Neural progenitor cell (in vitro differentiated cells): ENCODE data around the gene SPATA16. TPM values are rescaled to one million over a fixed set of nuclear protein-coding genes. Genes with fewer than 3 reads are reported as not detected.
"Not testable (repeated sequence)": the region's sequence is repeated elsewhere in the genome, so short reads cannot be mapped to it uniquely, and the experiment has no call there.

ENCODE experiments used
- DNase-seq: peaks from one replicate; pipeline ENCODE4 v3.0.0-alpha.2; 2016; ENCODE audit warnings: low spot score
- H2AFZ ChIP-seq: fragments of 200-600 bp; sonication (generic); replicated peaks from 2 replicates; pipeline ENCODE4 v1.6.1; 2016; ENCODE audit warnings: antibody characterized with exemption
- H3F3A ChIP-seq: fragments of 200-600 bp; sonication (generic); 2 replicates; pipeline ENCODE4 v1.6.1; 2016; ENCODE audit warnings: antibody characterized with exemption, low read depth
- H3K27ac ChIP-seq: fragments of 200-600 bp; sonication (generic); 2 replicates; pipeline ENCODE4 v1.5.1; 2016; ENCODE audit warnings: mild to moderate bottlenecking
- H3K27me3 ChIP-seq: fragments of 200-600 bp; sonication (generic); 2 replicates; pipeline ENCODE4 v1.6.1; 2016; ENCODE audit warnings: mild to moderate bottlenecking, moderate library complexity
- H3K36me3 ChIP-seq: fragments of 200-600 bp; sonication (generic); 2 replicates; pipeline ENCODE4 v1.5.1; 2016
- H3K4me1 ChIP-seq: fragments of 200-600 bp; sonication (generic); 2 replicates; pipeline ENCODE4 v1.6.1; 2016; ENCODE audit warnings: mixed run types
- H3K4me2 ChIP-seq: fragments of 200-600 bp; sonication (generic); 2 replicates; pipeline ENCODE4 v1.6.1; 2016
- H3K4me3 ChIP-seq: fragments of 200-600 bp; sonication (generic); 2 replicates; pipeline ENCODE4 v1.5.1; 2016
- H3K79me2 ChIP-seq: fragments of 200-600 bp; sonication (generic); 2 replicates; pipeline ENCODE4 v1.6.1; 2016; ENCODE audit warnings: low read depth
- H3K9ac ChIP-seq: fragments of 200-600 bp; sonication (generic); 2 replicates; pipeline ENCODE4 v1.6.1; 2016
- H3K9me3 ChIP-seq: fragments of 200-600 bp; sonication (generic); 2 replicates; pipeline ENCODE4 v1.5.1; 2016; ENCODE audit warnings: low read depth
- H4K20me1 ChIP-seq: fragments of 200-600 bp; sonication (generic); 2 replicates; pipeline ENCODE4 v1.6.1; 2016; ENCODE audit warnings: low read depth
- H3K27ac Mint-ChIP-seq: 3 replicates; pipeline ENCODE4 v1.8.0; 2021; ENCODE audit warnings: mixed read lengths
- H3K27me3 Mint-ChIP-seq: 2 replicates; pipeline ENCODE4 v1.8.0; 2022; ENCODE audit warnings: low read depth, mild to moderate bottlenecking, inconsistent platforms, moderate library complexity, mixed read lengths; ENCODE audit not compliant: insufficient read depth
- H3K36me3 Mint-ChIP-seq: 3 replicates; pipeline ENCODE4 v1.8.0; 2021; ENCODE audit warnings: mixed read lengths
- H3K4me1 Mint-ChIP-seq: 3 replicates; pipeline ENCODE4 v1.8.0; 2021; ENCODE audit warnings: mixed read lengths
- H3K4me3 Mint-ChIP-seq: 3 replicates; pipeline ENCODE4 v1.8.0; 2021; ENCODE audit warnings: mild to moderate bottlenecking, moderate library complexity, mixed read lengths
- H3K9me3 Mint-ChIP-seq: 3 replicates; pipeline ENCODE4 v1.8.0; 2020; ENCODE audit warnings: mixed read lengths
- EZH2 ChIP-seq: fragments of 200-600 bp; sonication (generic); IDR thresholded peaks from 2 replicates; pipeline ENCODE4 v1.6.1; 2017; ENCODE audit warnings: antibody characterized with exemption, mild to moderate bottlenecking, moderate library complexity
- EZH2phosphoT487 ChIP-seq: fragments of 200-600 bp; sonication (generic); IDR thresholded peaks from 2 replicates; pipeline ENCODE4 v1.6.1; 2017; ENCODE audit warnings: antibody characterized with exemption
- total RNA-seq: library from RNA; depleted of rRNA; stranded (reverse); fragments of >200 nt; gene quantifications from 2 replicates; pipeline ENCODE4 v1.2.3, GENCODE V29; 2015; ENCODE audit warnings: low replicate concordance
- TF ChIP-seq, protein P1 (sequence below): fragments of 200-600 bp; sonication (generic); IDR thresholded peaks from 2 replicates; pipeline ENCODE4 v1.5.1; 2017; ENCODE audit warnings: antibody characterized with exemption, mild to moderate bottlenecking

The SPATA16 gene, protein sequence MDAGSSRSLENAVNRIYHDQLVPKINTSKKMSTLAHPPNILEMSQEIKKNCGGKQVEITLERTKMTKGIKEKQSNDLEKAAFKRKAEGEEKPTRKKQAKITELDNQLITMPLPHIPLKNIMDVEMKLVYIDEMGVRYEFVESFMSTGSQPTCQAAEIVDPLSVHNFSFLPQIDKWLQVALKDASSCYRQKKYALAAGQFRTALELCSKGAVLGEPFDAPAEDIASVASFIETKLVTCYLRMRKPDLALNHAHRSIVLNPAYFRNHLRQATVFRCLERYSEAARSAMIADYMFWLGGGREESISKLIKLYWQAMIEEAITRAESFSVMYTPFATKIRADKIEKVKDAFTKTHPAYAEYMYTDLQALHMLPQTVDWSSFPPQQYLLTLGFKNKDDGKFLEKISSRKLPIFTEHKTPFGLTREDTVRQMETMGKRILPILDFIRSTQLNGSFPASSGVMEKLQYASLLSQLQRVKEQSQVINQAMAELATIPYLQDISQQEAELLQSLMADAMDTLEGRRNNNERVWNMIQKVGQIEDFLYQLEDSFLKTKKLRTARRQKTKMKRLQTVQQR
- not detected in 2 replicates for total RNA-seq

DNA sequence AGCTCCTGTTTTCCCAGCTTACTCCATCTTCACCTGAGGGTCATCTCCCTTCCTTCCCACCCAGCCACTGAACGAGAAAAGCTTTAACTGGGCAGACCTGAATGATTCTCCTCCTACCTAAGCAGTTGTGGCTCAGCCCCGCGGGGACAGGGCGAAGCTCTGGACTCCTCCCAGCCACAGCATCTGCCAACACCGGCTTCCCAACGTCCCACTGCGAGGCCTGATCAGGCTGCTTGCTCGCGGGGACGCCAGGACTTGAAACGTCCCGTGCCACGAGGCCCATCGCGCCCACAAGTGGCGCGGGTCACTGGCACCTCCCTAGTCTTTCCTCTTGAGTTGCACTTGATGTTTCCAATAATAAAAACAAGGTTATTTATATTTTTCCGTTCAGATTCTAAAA, at the start of gene SPATA16:
SPATA16 (minus strand) TSS at position 250 of the 400 bp plus-strand sequence. CDS start 23,504 bp downstream, outside the sequence.
- H3K36me3 ChIP-seq = no peaks in the 10 kb centered on the region
- H3F3A ChIP-seq = no peaks in the 10 kb centered on the region
- Mint-ChIP-seq H3K27me3 (no peaks in the 10 kb centered on the region), H3K27ac (no peak within 1 kb of the TSS), H3K4me3 (no peak within 1 kb of the TSS), H3K36me3 (no peaks in the 10 kb centered on the region), H3K9me3 (no peaks in the 10 kb centered on the region), H3K4me1 (peaks cover 32% of the 10 kb centered on the region)
- no peak within 1 kb of the TSS for H3K4me3 ChIP-seq
- no peak within 1 kb of the TSS for H3K4me2 ChIP-seq
- TF ChIP-seq, protein P1, sequence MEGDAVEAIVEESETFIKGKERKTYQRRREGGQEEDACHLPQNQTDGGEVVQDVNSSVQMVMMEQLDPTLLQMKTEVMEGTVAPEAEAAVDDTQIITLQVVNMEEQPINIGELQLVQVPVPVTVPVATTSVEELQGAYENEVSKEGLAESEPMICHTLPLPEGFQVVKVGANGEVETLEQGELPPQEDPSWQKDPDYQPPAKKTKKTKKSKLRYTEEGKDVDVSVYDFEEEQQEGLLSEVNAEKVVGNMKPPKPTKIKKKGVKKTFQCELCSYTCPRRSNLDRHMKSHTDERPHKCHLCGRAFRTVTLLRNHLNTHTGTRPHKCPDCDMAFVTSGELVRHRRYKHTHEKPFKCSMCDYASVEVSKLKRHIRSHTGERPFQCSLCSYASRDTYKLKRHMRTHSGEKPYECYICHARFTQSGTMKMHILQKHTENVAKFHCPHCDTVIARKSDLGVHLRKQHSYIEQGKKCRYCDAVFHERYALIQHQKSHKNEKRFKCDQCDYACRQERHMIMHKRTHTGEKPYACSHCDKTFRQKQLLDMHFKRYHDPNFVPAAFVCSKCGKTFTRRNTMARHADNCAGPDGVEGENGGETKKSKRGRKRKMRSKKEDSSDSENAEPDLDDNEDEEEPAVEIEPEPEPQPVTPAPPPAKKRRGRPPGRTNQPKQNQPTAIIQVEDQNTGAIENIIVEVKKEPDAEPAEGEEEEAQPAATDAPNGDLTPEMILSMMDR = no peak
- TF ChIP-seq EZH2 = no peak
- TF ChIP-seq EZH2phosphoT487 = no peak
- H3K4me1 ChIP-seq = peaks cover 29% of the 10 kb centered on the region
- no peaks in the 10 kb centered on the region for H3K9me3 ChIP-seq
- H4K20me1 ChIP-seq = no peaks in the 10 kb centered on the region
- H3K27me3 ChIP-seq = no peaks in the 10 kb centered on the region
- no peak within 1 kb of the TSS for H3K27ac ChIP-seq
- H2AFZ ChIP-seq = no peak within 1 kb of the TSS
- H3K79me2 ChIP-seq = no peaks in the 10 kb centered on the region
- no peak within 1 kb of the TSS for H3K9ac ChIP-seq
- no peak for DNase-seq

DNA sequence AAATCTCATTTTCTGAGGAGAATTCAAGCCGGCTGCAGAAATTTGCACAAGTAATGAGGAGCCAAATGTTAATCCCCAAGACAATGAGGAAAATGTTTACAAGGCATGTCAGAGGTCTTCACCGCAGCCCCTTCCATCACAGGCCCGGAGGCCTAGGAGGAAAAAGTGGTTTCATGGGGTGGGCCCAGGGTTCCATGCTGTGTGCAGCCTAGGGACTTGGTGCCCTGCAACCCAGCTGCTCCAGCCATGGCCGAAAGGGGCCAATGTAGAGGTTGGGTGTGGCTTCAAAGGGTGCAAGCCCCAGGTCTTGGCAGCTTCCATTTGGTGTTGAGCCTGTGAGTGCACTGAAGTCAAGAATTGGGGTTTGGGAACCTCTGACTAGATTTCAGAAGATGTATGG, 42.0 kb upstream of the SPATA16 start:
- not testable (repeated sequence) for H3K27me3 Mint-ChIP-seq, H3F3A ChIP-seq, H3K4me1 ChIP-seq, H3K27ac ChIP-seq, DNase-seq, H3K36me3 ChIP-seq, H4K20me1 ChIP-seq, H3K27ac Mint-ChIP-seq, H3K36me3 Mint-ChIP-seq, H3K4me1 Mint-ChIP-seq, H3K9me3 ChIP-seq, H3K4me3 ChIP-seq, H3K4me3 Mint-ChIP-seq, H3K9ac ChIP-seq, H2AFZ ChIP-seq, H3K79me2 ChIP-seq, H3K4me2 ChIP-seq, H3K27me3 ChIP-seq
- H3K9me3 Mint-ChIP-seq = peaks cover 24% of the 10 kb centered on the region

DNA sequence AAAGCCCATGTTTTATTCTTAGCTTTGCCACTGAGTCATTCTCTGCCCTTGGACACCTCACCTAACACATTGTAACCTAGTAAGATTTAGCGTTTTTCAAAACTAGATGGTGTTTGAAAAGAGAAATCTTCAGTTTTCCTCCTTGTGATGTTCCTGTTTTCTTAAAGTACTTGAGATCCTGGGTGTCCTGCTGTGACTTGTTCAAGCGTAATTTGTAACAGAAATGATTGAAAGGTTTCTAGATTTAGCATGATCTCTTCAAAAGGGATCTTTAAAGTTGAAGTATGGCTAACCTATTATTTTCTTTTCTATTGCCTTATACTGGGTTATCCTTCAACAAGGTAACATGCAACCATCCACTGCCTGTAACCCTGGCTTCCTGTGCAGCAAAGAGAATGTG, 32.6 kb upstream of the SPATA16 start:
- H3K27ac ChIP-seq = no peak overlapping the region
- no peak overlapping the region for H3K27ac Mint-ChIP-seq

DNA sequence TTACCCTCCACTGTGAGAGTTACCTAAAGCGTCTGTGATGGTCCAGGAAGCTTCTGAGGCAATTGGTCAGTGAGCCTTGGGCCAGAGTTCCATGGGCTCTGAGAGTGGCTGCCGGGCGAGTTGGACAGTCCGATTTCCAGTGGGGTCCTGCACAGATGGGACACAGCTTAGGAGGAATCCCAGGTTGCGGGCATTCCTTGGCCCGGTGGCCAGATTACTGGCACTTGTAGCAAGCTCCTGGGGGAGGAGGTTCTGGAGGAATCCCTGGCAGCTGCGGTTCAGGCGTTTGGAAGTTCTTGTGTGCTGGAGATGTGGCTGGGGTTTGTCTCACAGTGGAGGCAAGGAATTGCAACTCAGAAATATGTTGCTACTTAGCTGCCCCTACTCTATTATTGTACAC, 18.1 kb upstream of the SPATA16 start:
- not testable (repeated sequence) for H3K36me3 ChIP-seq, H3K36me3 Mint-ChIP-seq, H2AFZ ChIP-seq, DNase-seq, H4K20me1 ChIP-seq, H3K27ac ChIP-seq, H3K9me3 Mint-ChIP-seq, H3K4me1 ChIP-seq, H3F3A ChIP-seq, H3K4me3 ChIP-seq, H3K27ac Mint-ChIP-seq, H3K27me3 Mint-ChIP-seq, H3K9ac ChIP-seq, H3K4me2 ChIP-seq, H3K4me1 Mint-ChIP-seq, H3K27me3 ChIP-seq, H3K4me3 Mint-ChIP-seq, H3K79me2 ChIP-seq, H3K9me3 ChIP-seq

More for the DNA sequence above, 32.6 kb upstream of the SPATA16 start:
- H3K79me2 ChIP-seq = no peaks in the 10 kb centered on the region
- H3K4me1 Mint-ChIP-seq = peaks cover 3% of the 10 kb centered on the region
- no peaks in the 10 kb centered on the region for H3K36me3 ChIP-seq
- peaks cover 9% of the 10 kb centered on the region for H3K4me1 ChIP-seq
- no peak overlapping the region for H3K4me3 ChIP-seq
- H3K36me3 Mint-ChIP-seq = no peaks in the 10 kb centered on the region
- no peaks in the 10 kb centered on the region for H3K9me3 Mint-ChIP-seq
- H3K4me3 Mint-ChIP-seq = no peak overlapping the region
- no peak for TF ChIP-seq EZH2phosphoT487
- no peaks in the 10 kb centered on the region for H3K9me3 ChIP-seq
- H3K27me3 ChIP-seq = no peaks in the 10 kb centered on the region
- H4K20me1 ChIP-seq = no peaks in the 10 kb centered on the region
- H3F3A ChIP-seq = no peaks in the 10 kb centered on the region
- H3K27me3 Mint-ChIP-seq = peaks cover 2% of the 10 kb centered on the region
- peak overlapping the region; percentile 85 for H2AFZ ChIP-seq
- DNase-seq = peak; percentile 7
- no peak overlapping the region for H3K9ac ChIP-seq
- no peak overlapping the region for H3K4me2 ChIP-seq

DNA sequence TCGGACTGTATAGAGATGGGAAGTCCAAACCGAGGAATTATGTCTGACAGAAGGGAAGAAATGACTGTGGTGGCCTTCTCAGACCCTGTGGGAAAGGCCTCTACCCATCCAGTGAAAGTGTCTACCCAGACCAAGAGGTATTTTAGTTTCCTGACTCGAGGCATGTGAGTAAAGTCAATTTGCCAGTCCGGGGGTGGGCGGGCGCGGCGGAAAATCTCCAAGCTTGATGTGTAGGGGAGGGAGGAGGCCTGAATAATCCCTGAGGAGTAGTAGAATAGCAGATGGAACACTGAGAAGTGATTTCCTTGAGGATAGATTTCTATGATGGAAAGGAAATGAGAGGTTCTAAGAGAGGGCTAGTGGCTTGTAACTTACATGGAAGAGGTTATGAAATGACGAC, 15.5 kb upstream of the SPATA16 start:
- H3K4me2 ChIP-seq, H3K36me3 ChIP-seq, H3K9me3 Mint-ChIP-seq, H3K4me1 Mint-ChIP-seq, H3K4me3 ChIP-seq, H3K9ac ChIP-seq, H3K27ac ChIP-seq, H3K36me3 Mint-ChIP-seq, H3K27ac Mint-ChIP-seq, H3K27me3 Mint-ChIP-seq, H3K4me3 Mint-ChIP-seq, DNase-seq, H3K9me3 ChIP-seq, H3F3A ChIP-seq, H3K4me1 ChIP-seq, H3K79me2 ChIP-seq, H3K27me3 ChIP-seq, H2AFZ ChIP-seq, H4K20me1 ChIP-seq: not testable (repeated sequence)
